Lower lobe of right lung (tissue), 2 donors: ENCODE measurements around the gene POLD3. TPM values are rescaled to one million over a fixed set of nuclear protein-coding genes. Genes with fewer than 3 reads are reported as not detected.
"Not testable (repeated sequence)": the region's sequence is repeated elsewhere in the genome, so short reads cannot be mapped to it uniquely, and the experiment has no call there.

Source experiments
- ATAC-seq, 2 donors: fragments of 200-7000 bp; cut with Tn5 transposase; one replicate each; pipeline ENCODE4 v1.9.1; 2020 to 2022; ENCODE audit warnings: mild to moderate bottlenecking in 2 of 2, moderate library complexity in 2 of 2
- DNase-seq: peaks from one replicate; pipeline ENCODE4 v3.0.0-alpha.2; 2020
- H3K27ac ChIP-seq: fragments of 200-600 bp; one replicate; pipeline ENCODE4 v1.8.0; 2022
- H3K27me3 ChIP-seq: fragments of 200-600 bp; one replicate; pipeline ENCODE4 v1.8.0; 2022; ENCODE audit warnings: low read depth
- H3K36me3 ChIP-seq: fragments of 200-600 bp; one replicate; pipeline ENCODE4 v1.8.0; 2022; ENCODE audit warnings: mild to moderate bottlenecking
- H3K4me1 ChIP-seq: fragments of 200-600 bp; one replicate; pipeline ENCODE4 v1.8.0; 2022
- H3K4me3 ChIP-seq: fragments of 200-600 bp; one replicate; pipeline ENCODE4 v1.8.0; 2022; ENCODE audit warnings: mild to moderate bottlenecking
- H3K9me3 ChIP-seq: fragments of 200-600 bp; one replicate; pipeline ENCODE4 v1.8.0; 2022
- CTCF ChIP-seq: fragments of 200-600 bp; IDR thresholded peaks from one replicate; pipeline ENCODE4 v1.8.0; 2022; ENCODE audit warnings: antibody characterized with exemption, mild to moderate bottlenecking
- intact Hi-C: fragments of 100-400 bp; cut with DNase I; formaldehyde crosslinking; loops from one replicate; pipeline ENCODE4 v1.11.0; 2022
- total RNA-seq: library from RNA; stranded (reverse); fragmentation: NEBNext Ultra II Directional; extraction: Animal tissue kit (Norgen Biotek cat#: 25700); gene quantifications from one replicate; pipeline ENCODE4 v1.2.1, GENCODE V29; 2021
- donor health status: DM: no; HTN: yes; CAD: no; lungs with severe emphysema.

The POLD3 gene
- total RNA-seq, 1 donor from 2014 or later, result 18.5 TPM

DNA sequence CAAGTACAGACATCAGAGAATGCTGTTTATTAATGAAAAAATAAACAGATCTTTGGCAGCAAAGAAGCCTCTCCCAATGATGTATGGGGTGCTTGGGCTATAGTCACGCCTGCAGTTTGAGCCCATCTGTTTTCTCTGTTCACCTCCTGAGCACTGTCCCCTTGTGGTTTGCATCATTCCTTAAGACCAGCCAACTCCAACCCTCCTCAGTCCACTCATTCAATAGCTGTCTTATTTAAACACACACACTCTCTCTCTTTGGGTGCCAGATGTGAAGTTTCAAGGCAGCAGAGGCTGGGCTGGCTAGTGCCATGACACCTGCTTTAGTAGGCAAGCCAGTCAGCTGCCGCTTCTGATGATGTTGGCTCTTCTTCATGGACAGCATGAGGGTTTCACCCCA lies 58.1 kb downstream of the POLD3 start:
- TF ChIP-seq CTCF, result no peak
- Histone ChIP-seq H3K27ac (no peak overlapping the region), H3K4me3 (no peak overlapping the region), H3K4me1 (no peaks in the 10 kb centered on the region), H3K36me3 (no peaks in the 10 kb centered on the region), H3K27me3 (no peaks in the 10 kb centered on the region), H3K9me3 (no peaks in the 10 kb centered on the region)
- intact Hi-C loops, result no loop called here
- DNase-seq (no peak), ATAC-seq (peak; percentile 32 to 77)

GRCh38 chr11:74654976-74655375 lies 62.6 kb downstream of the POLD3 start:
- H3K27me3 ChIP-seq, result no peaks in the 10 kb centered on the region
- H3K9me3 ChIP-seq, result no peaks in the 10 kb centered on the region
- TF ChIP-seq CTCF, result no peak
- H3K27ac ChIP-seq, result no peak overlapping the region
- no peaks in the 10 kb centered on the region for H3K36me3 ChIP-seq
- H3K4me1 ChIP-seq, result no peaks in the 10 kb centered on the region
- DNase-seq (no peak), ATAC-seq (no peak)
- intact Hi-C loops, result no loop called here
- no peak overlapping the region for H3K4me3 ChIP-seq

DNA sequence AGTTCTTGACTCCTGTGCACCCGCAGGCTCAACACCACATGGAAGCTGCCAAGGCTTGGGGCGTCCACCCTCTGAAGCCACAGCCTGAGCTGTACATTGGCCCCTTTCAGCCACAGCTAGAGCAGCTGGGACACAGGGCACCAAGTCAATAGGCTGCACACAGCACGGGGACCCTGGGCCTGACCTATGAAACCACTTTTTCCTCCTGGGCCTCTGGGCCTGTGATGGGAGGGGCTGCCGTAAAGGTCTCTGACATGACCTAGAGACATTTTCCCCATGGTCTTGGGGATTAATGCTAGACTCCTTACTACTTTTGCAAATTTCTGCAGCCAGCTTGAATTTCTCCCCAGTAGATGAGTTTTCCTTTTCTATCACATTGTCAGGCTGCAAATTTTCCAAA lies 66.7 kb downstream of the POLD3 start:
- ATAC-seq, intact Hi-C loops: not testable (repeated sequence)

GRCh38 chr11:74662487-74663103 lies 70.2 kb downstream of the POLD3 start:
- Histone ChIP-seq H3K36me3 (no peaks in the 10 kb centered on the region), H3K4me1 (no peaks in the 10 kb centered on the region), H3K9me3 (no peaks in the 10 kb centered on the region), H3K27ac (no peak overlapping the region), H3K4me3 (no peak overlapping the region), H3K27me3 (no peaks in the 10 kb centered on the region)
- intact Hi-C loops, result no loop called here
- no peak for DNase-seq
- no peak for ATAC-seq
- no peak for TF ChIP-seq CTCF

More for the DNA sequence above, 66.7 kb downstream of the POLD3 start:
- not testable (repeated sequence) for H3K27me3 ChIP-seq, H3K4me1 ChIP-seq, H3K9me3 ChIP-seq, H3K4me3 ChIP-seq, H3K27ac ChIP-seq, DNase-seq, H3K36me3 ChIP-seq

DNA sequence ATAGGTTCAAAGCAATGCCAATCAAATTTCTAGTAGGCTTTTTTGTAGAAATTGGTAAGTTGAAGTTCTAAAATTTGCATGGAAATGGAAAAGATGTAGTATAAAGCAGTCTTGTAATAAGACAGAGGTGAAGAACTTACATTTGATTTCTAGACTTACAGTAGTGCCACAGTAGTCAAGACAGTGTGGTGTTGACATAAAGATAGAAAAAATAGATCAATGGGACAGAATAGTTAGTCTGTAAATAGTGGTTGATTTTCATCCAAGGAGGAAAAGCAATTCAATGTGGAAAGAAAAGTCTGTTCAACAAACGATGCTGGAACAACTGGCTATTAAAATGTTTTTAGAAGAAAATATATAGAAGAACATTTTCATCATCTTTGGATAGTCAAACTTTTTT lies 70.9 kb downstream of the POLD3 start:
- Histone ChIP-seq H3K27ac (no peak overlapping the region), H3K36me3 (no peaks in the 10 kb centered on the region), H3K27me3 (no peaks in the 10 kb centered on the region), H3K4me1 (no peaks in the 10 kb centered on the region), H3K9me3 (no peaks in the 10 kb centered on the region), H3K4me3 (no peak overlapping the region)
- TF ChIP-seq CTCF, result no peak
- DNase-seq (no peak), ATAC-seq (no peak)
- intact Hi-C loops, result no loop called here

DNA sequence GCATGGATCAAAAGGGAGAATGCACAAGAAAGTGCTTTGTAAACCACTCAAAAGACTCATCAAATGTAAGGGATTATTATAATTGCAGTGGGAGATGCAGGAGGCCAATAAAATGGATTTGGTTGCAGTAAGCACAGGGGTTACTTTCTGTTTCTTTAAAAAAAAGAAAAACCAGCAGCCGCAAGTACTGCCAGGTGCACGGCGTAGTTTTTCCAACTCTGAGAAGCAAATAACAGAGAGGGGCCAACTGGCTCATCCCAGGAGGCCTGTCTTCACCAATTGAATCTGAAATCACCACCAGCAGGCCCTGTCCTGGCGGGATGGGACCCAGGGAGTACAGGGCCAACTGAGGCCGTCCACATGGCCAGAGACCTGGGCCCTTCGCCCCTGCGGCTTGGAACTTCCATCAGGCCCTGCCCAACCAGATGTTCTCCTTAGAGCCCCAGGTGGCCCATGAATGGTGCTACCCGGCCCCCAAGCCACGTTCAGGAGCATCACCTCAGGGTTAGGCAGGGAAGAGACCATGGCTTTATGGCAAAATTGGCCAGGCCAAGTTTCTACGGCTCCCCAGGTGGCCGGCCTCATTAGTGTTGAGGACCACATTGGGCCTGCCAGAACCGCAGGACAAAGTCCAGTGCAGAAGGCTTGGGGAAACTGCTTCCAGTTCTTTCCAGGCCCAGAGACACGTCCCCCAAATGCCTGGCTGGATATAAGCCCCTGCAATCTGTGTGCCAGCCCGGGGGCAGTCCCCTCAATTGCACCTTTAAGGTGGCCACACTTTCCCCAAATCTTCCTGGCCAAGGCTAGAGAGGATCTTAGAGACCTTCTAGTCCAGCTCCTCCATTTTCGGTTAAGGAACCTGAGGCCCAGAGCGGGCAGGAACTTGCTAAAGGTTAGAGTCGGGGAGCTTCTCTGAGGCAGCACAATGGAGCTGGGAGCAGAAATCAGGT lies 77.1 kb downstream of the POLD3 start:
- intact Hi-C loops, result no loop called here
- no peak for TF ChIP-seq CTCF
- no peaks in the 10 kb centered on the region for H3K4me1 ChIP-seq
- H3K9me3 ChIP-seq, result no peaks in the 10 kb centered on the region
- no peaks in the 10 kb centered on the region for H3K36me3 ChIP-seq
- DNase-seq (no peak), ATAC-seq (no peak)
- no peak overlapping the region for H3K27ac ChIP-seq
- H3K4me3 ChIP-seq, result no peak overlapping the region
- no peaks in the 10 kb centered on the region for H3K27me3 ChIP-seq
